ENCODE results near the gene MLX. TPM values are rescaled to one million over a fixed set of nuclear protein-coding genes. Genes with fewer than 3 reads are reported as not detected.

MLX gene
- total and polyA plus RNA-seq, 2 donors (not counting 1 experiment from before 2014, with no cell fraction given) = 62.4 to 66.6 TPM

GRCh38 chr17:42581744-42582270 lies 14.9 kb downstream of the MLX start:
- intact Hi-C loops (cut with micrococcal nuclease) = no loop called here
- over 99% methylated on average over 9 of the region's 10 CpGs for WGBS (ENCODE audit: insufficient coverage)

GRCh38 chr17:42584880-42585279 lies 18.0 kb downstream of the MLX start:
- DNase-seq (no peak), ATAC-seq (ENCODE audit: low read depth) (no peak)
- WGBS (ENCODE audit: insufficient coverage) = 99% methylated on average over 8 of the region's 9 CpGs
- H3K4me3 Mint-ChIP-seq = no peak overlapping the region
- no peaks in the 10 kb centered on the region for H3K27me3 Mint-ChIP-seq
- Histone ChIP-seq H3K79me2 (ENCODE audit: control insufficient read depth, insufficient read depth, low read length) (peaks cover 5% of the 10 kb centered on the region), H3K4me1 (ENCODE audit: control insufficient read depth in 2 of 2, insufficient read depth in 2 of 2, low read length in 2 of 2) (peaks cover 16 to 31% of the 10 kb centered on the region in 2 donors), H3K27ac (ENCODE audit: low read length in 2 of 2) (no peak overlapping the region), H4K20me1 (ENCODE audit: control insufficient read depth, insufficient read depth, low read length, poor library complexity, severe bottlenecking) (peaks cover 19% of the 10 kb centered on the region), H2AFZ (ENCODE audit: insufficient read depth, low read depth, low read length, poor library complexity, severe bottlenecking) (no peak overlapping the region), H3K4me2 (replicated peaks; ENCODE audit: low read depth, low read length, poor library complexity, severe bottlenecking) (no peak overlapping the region), H3K27me3 (replicated peaks in 1 of 4; ENCODE audit: control extremely low read depth in 1 of 4, control insufficient read depth in 3 of 4, insufficient read depth in 4 of 4, low read length in 3 of 4) (no peaks in the 10 kb centered on the region), H3K9ac (ENCODE audit: low read length) (no peak overlapping the region), H3K9me3 (ENCODE audit: control extremely low read depth in 1 of 3, control insufficient read depth in 2 of 3, insufficient read depth in 1 of 3, low read length in 2 of 3) (no peaks in the 10 kb centered on the region), H3K4me3 (ENCODE audit: control extremely low read depth in 1 of 5, extremely low read depth in 1 of 5, insufficient read depth in 1 of 5, low read depth in 2 of 5, low read length in 4 of 5) (no peak overlapping the region), H3K36me3 (replicated peaks in 1 of 2; ENCODE audit: control extremely low read depth in 1 of 2, control insufficient read depth in 1 of 2, extremely low read depth in 1 of 2, insufficient read depth in 2 of 2, low read length in 1 of 2) (peaks cover 14 to 90% of the 10 kb centered on the region in 2 experiments)
- H3K27ac Mint-ChIP-seq = no peak overlapping the region
- H3K9me3 Mint-ChIP-seq (ENCODE audit: insufficient read depth) = no peaks in the 10 kb centered on the region
- H3K4me1 Mint-ChIP-seq = peaks cover 36% of the 10 kb centered on the region
- ChIA-PET CTCF (interaction anchor here (1.0 kb wide), 1 partner anchor 25 kb away, joined by 4 read pairs; the partner anchor contains the start of gene TUBG1), POLR2A (no interaction called here)
- TF ChIP-seq, protein P1, sequence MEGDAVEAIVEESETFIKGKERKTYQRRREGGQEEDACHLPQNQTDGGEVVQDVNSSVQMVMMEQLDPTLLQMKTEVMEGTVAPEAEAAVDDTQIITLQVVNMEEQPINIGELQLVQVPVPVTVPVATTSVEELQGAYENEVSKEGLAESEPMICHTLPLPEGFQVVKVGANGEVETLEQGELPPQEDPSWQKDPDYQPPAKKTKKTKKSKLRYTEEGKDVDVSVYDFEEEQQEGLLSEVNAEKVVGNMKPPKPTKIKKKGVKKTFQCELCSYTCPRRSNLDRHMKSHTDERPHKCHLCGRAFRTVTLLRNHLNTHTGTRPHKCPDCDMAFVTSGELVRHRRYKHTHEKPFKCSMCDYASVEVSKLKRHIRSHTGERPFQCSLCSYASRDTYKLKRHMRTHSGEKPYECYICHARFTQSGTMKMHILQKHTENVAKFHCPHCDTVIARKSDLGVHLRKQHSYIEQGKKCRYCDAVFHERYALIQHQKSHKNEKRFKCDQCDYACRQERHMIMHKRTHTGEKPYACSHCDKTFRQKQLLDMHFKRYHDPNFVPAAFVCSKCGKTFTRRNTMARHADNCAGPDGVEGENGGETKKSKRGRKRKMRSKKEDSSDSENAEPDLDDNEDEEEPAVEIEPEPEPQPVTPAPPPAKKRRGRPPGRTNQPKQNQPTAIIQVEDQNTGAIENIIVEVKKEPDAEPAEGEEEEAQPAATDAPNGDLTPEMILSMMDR (IDR thresholded peaks at IDR 0.05) = no peak
- no peak for TF ChIP-seq EZH2 (IDR thresholded peaks at IDR 0.05; ENCODE audit: borderline replicate concordance, insufficient read depth, low read depth, low read length, poor library complexity, severe bottlenecking)
- intact Hi-C loops (cut with micrococcal nuclease) = no loop called here

More at GRCh38 chr17:42581744-42582270, 14.9 kb downstream of the MLX start:
- Mint-ChIP-seq H3K27ac (no peak overlapping the region), H3K4me1 (peaks cover 44% of the 10 kb centered on the region), H3K9me3 (ENCODE audit: insufficient read depth) (no peaks in the 10 kb centered on the region), H3K27me3 (no peaks in the 10 kb centered on the region), H3K4me3 (no peak overlapping the region)
- Histone ChIP-seq H3K4me2 (replicated peaks; ENCODE audit: low read depth, low read length, poor library complexity, severe bottlenecking) (no peak overlapping the region), H3K4me3 (ENCODE audit: control extremely low read depth in 1 of 5, extremely low read depth in 1 of 5, insufficient read depth in 1 of 5, low read depth in 2 of 5, low read length in 4 of 5) (no peak overlapping the region), H3K36me3 (replicated peaks in 1 of 2; ENCODE audit: control extremely low read depth in 1 of 2, control insufficient read depth in 1 of 2, extremely low read depth in 1 of 2, insufficient read depth in 2 of 2, low read length in 1 of 2) (peaks cover 12 to 70% of the 10 kb centered on the region in 2 experiments), H3K9me3 (ENCODE audit: control extremely low read depth in 1 of 3, control insufficient read depth in 2 of 3, insufficient read depth in 1 of 3, low read length in 2 of 3) (no peaks in the 10 kb centered on the region), H3K27me3 (replicated peaks in 1 of 4; ENCODE audit: control extremely low read depth in 1 of 4, control insufficient read depth in 3 of 4, insufficient read depth in 4 of 4, low read length in 3 of 4) (no peaks in the 10 kb centered on the region), H4K20me1 (ENCODE audit: control insufficient read depth, insufficient read depth, low read length, poor library complexity, severe bottlenecking) (peaks cover 16% of the 10 kb centered on the region), H3K9ac (ENCODE audit: low read length) (no peak overlapping the region), H2AFZ (ENCODE audit: insufficient read depth, low read depth, low read length, poor library complexity, severe bottlenecking) (no peak overlapping the region), H3K27ac (ENCODE audit: low read length in 2 of 2) (no peak overlapping the region), H3K4me1 (ENCODE audit: control insufficient read depth in 2 of 2, insufficient read depth in 2 of 2, low read length in 2 of 2) (peaks cover 18 to 40% of the 10 kb centered on the region in 2 donors), H3K79me2 (ENCODE audit: control insufficient read depth, insufficient read depth, low read length) (peaks cover 14% of the 10 kb centered on the region)
- ChIA-PET POLR2A (interaction anchor here (0.6 kb wide), 1 partner anchor 147 kb away, joined by 3 read pairs; no protein-coding TSS in a partner anchor), CTCF (interaction anchor here (1.0 to 1.9 kb wide), 3 partner anchors 13 to 27 kb away, joined by 4 to 7 read pairs (median 4); partner anchors contain the start of genes RETREG3 and TUBG1)
- TF ChIP-seq, protein P1 (IDR thresholded peaks at IDR 0.05) = no peak
- TF ChIP-seq EZH2 (IDR thresholded peaks at IDR 0.05; ENCODE audit: borderline replicate concordance, insufficient read depth, low read depth, low read length, poor library complexity, severe bottlenecking) = no peak
- ATAC-seq (ENCODE audit: low read depth) = no peak
- DNase-seq = no peak
